Measurements from ENCODE around the gene ACTL7B. TPM values are rescaled to one million over a fixed set of nuclear protein-coding genes. Genes with fewer than 3 reads are reported as not detected.

The ACTL7B gene
- total RNA-seq, 1 donor from 2014 or later = not detected

DNA sequence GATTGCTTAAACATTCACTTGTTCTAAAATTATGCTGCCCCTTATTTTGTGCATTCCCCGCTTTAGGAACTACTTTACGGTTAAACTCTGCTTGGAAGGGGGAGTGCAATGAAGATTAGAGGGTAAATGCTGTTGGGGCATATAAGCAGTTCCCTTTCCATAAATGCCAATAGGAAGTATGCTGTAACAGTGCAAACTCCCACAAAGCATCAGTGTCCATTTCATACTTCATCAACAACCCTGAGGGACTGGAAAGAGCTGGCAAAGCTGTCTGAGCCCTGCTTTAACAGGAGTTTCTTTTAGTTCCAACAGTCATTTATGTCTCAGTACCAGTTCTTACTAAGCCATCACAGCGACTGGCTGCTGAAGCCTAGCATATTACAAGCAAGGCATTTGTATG lies 8.1 kb upstream of the ACTL7B start:
- no peaks in the 10 kb centered on the region for H3K9me3 ChIP-seq
- no peak for TF ChIP-seq POLR2A (IDR thresholded peaks at IDR 0.05)
- TF ChIP-seq POLR2AphosphoS5 (IDR thresholded peaks at IDR 0.05; ENCODE audit: insufficient read depth in 1 of 2, low read depth in 1 of 2) = no peak
- TF ChIP-seq, protein P1, sequence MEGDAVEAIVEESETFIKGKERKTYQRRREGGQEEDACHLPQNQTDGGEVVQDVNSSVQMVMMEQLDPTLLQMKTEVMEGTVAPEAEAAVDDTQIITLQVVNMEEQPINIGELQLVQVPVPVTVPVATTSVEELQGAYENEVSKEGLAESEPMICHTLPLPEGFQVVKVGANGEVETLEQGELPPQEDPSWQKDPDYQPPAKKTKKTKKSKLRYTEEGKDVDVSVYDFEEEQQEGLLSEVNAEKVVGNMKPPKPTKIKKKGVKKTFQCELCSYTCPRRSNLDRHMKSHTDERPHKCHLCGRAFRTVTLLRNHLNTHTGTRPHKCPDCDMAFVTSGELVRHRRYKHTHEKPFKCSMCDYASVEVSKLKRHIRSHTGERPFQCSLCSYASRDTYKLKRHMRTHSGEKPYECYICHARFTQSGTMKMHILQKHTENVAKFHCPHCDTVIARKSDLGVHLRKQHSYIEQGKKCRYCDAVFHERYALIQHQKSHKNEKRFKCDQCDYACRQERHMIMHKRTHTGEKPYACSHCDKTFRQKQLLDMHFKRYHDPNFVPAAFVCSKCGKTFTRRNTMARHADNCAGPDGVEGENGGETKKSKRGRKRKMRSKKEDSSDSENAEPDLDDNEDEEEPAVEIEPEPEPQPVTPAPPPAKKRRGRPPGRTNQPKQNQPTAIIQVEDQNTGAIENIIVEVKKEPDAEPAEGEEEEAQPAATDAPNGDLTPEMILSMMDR (IDR thresholded peaks at IDR 0.05) = no peak
- intact Hi-C loops (cut with DNase I) = no loop called here
- H3K4me1 ChIP-seq = no peaks in the 10 kb centered on the region
- no peak overlapping the region for H3K27ac ChIP-seq
- no peak for DNase-seq (ENCODE audit: extremely low spot score in 2 of 2)
- no peak overlapping the region for H3K4me3 ChIP-seq
- no peaks in the 10 kb centered on the region for H3K27me3 ChIP-seq
- peaks cover 0 to 5% of the 10 kb centered on the region in 2 donors for H3K36me3 ChIP-seq

DNA sequence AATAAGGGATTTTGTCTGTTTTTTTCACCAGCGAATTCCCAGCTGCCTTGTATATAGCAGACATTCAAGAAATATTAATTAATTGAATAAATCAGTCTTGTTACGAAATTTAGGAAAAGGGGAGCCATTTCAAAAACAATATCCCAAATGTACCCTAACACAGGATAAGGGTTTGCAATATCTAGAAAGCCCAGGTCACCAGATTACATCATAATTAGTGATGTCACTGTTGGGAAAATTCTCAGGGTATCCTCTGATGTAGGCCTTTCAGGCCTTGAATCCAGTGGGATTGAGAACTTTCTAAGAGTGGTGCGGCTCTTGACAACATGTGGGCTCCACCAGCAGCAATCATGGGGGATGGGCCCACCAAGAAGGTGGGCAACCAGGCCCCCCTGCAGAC lies 6.2 kb upstream of the ACTL7B start, which contains the start of gene ACTL7A:
Gene ACTL7A, plus strand, starts transcription at position 270 of the 400 bp plus-strand sequence. Its CDS starts 57 bp downstream, at position 327.
- Histone ChIP-seq H3K4me3 (no peak within 1 kb of the TSS), H3K4me1 (no peaks in the 10 kb centered on the region), H3K27ac (no peak within 1 kb of the TSS), H3K9me3 (no peaks in the 10 kb centered on the region), H3K36me3 (no peaks in the 10 kb centered on the region), H3K27me3 (no peaks in the 10 kb centered on the region)
- no peak for DNase-seq (ENCODE audit: extremely low spot score in 2 of 2)
- intact Hi-C loops (cut with DNase I) = no loop called here
- TF ChIP-seq POLR2AphosphoS5 (IDR thresholded peaks at IDR 0.05; ENCODE audit: insufficient read depth in 1 of 2, low read depth in 1 of 2) = no peak
- TF ChIP-seq POLR2A (IDR thresholded peaks at IDR 0.05) = no peak
- TF ChIP-seq, protein P1 (IDR thresholded peaks at IDR 0.05) = no peak

DNA sequence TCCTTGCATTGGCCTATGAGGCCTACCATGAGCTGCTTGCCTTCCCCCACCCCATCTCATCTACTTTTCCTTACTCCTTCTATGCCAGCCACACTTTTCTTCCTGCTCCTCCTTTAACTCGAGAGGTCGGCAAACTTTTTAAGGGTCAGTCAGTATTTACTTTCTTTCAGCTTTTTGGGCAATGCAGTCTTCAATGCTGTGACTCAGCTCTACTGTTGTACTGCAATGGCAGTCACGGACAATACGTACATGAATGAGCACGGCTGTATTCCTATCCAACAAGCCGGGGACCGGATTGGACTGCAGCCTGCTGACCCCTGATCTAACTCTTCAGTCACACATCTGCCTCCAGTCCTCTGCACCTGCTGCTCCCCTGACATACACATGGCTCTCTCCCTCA lies 5.7 kb upstream of the ACTL7B start:
- Histone ChIP-seq H3K4me1 (no peaks in the 10 kb centered on the region), H3K27ac (no peak overlapping the region), H3K36me3 (no peaks in the 10 kb centered on the region), H3K4me3 (no peak overlapping the region), H3K27me3 (no peaks in the 10 kb centered on the region), H3K9me3 (no peaks in the 10 kb centered on the region)
- no peak for DNase-seq (ENCODE audit: extremely low spot score in 2 of 2)
- intact Hi-C loops (cut with DNase I) = no loop called here
- TF ChIP-seq, protein P1 (IDR thresholded peaks at IDR 0.05) = no peak
- no peak for TF ChIP-seq POLR2A (IDR thresholded peaks at IDR 0.05)
- TF ChIP-seq POLR2AphosphoS5 (IDR thresholded peaks at IDR 0.05; ENCODE audit: insufficient read depth in 1 of 2, low read depth in 1 of 2) = no peak

DNA sequence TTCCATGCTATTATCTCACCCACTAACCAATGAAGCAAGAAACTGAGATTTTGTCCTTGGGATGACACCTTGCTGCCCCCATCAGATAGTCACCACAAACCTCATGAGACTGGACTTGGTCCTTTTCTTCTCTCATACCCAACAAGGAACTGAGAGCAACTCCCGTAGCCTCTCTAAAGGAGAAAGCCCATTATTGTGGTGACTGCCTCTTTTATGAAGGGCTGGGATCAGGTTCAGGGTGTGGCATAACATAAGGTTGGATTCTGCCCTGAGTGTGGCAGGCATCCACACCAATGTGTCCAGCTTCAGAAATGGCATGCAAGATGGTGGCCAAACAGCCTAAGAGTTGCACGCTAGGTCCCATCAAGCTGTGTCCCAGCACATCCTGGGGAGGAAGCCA lies 5.0 kb upstream of the ACTL7B start:
- H3K27me3 ChIP-seq = no peaks in the 10 kb centered on the region
- no peak overlapping the region for H3K27ac ChIP-seq
- no peak for DNase-seq (ENCODE audit: extremely low spot score in 2 of 2)

DNA sequence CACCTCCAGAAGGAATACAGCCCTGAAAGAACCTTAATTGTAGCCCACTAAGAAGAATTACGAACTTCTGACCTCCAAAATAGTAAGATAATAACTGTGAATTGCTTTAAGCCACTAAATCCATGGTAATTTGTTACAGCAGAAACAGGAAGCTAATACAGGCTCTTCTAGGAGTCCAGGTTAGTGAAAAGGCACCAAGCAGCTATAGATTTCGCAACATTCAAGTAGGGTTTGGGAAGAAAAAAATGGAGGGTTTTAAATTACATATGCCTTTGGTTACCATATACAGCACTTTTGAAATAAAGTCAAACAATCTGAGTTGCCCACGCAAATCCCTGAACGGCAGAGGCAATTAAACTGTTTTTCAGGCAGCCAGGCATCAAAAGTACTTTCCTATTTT lies 4.6 kb upstream of the ACTL7B start:
- TF ChIP-seq POLR2A (IDR thresholded peaks at IDR 0.05) = no peak
- TF ChIP-seq POLR2AphosphoS5 (IDR thresholded peaks at IDR 0.05; ENCODE audit: insufficient read depth in 1 of 2, low read depth in 1 of 2) = no peak
- TF ChIP-seq, protein P1 (IDR thresholded peaks at IDR 0.05) = no peak
- H3K4me3 ChIP-seq = no peak overlapping the region
- no peaks in the 10 kb centered on the region for H3K27me3 ChIP-seq
- no peak overlapping the region for H3K27ac ChIP-seq
- H3K4me1 ChIP-seq = no peaks in the 10 kb centered on the region
- no peak for DNase-seq (ENCODE audit: extremely low spot score in 2 of 2)
- no peaks in the 10 kb centered on the region for H3K9me3 ChIP-seq
- H3K36me3 ChIP-seq = no peaks in the 10 kb centered on the region
- intact Hi-C loops (cut with DNase I) = no loop called here

More for the DNA sequence above, 5.0 kb upstream of the ACTL7B start:
- TF ChIP-seq POLR2A (IDR thresholded peaks at IDR 0.05) (no peak), POLR2AphosphoS5 (IDR thresholded peaks at IDR 0.05; ENCODE audit: insufficient read depth in 1 of 2, low read depth in 1 of 2) (no peak)
- TF ChIP-seq, protein P1 (IDR thresholded peaks at IDR 0.05) = no peak
- Histone ChIP-seq H3K4me1 (no peaks in the 10 kb centered on the region), H3K9me3 (no peaks in the 10 kb centered on the region), H3K4me3 (no peak overlapping the region), H3K36me3 (no peaks in the 10 kb centered on the region)
- intact Hi-C loops (cut with DNase I) = no loop called here
